Right lobe of liver (tissue), 4 donors: ENCODE measurements around the gene AIFM2.

ENCODE experiments used
- CTCF ChIP-seq, 4 donors: fragments of 200-600 bp in 3 of 4; fragments of 450-650 bp in 1 of 4; IDR thresholded peaks; one replicate each; pipeline versions ENCODE4 v1.5.1 to v1.8.0; 2016 to 2022; ENCODE audit warnings: antibody characterized with exemption in 4 of 4, mild to moderate bottlenecking in 2 of 4
- POLR2A ChIP-seq: fragments of 450-650 bp; IDR thresholded peaks from one replicate; pipeline ENCODE4 v1.6.1; 2017; ENCODE audit warnings: antibody characterized with exemption, mild to moderate bottlenecking
- donor health status: DM: no; HTN: no; CAD: no.
- donor health status: DM: no; HTN: no; CAD: no.
- donor health status: DM: no; HTN: yes; CAD: no.

- no peak for TF ChIP-seq CTCF (IDR thresholded peaks at IDR 0.05)
- no peak for TF ChIP-seq POLR2A
Measured at GRCh38 chr10:70162151-70162891, 29.7 kb upstream of the AIFM2 start.
